HL-60 (cell line): Measurements from ENCODE around the gene RALA.

Experiments
- GABPA ChIP-seq: IDR thresholded peaks from 2 replicates; pipeline ENCODE4 v1.6.1; 2012; ENCODE audit warnings: low read depth
- POLR2AphosphoS5 ChIP-seq: IDR thresholded peaks from 2 replicates; pipeline ENCODE4 v1.6.1; 2012; ENCODE audit warnings: low read depth
- SPI1 ChIP-seq: IDR thresholded peaks from 2 replicates; pipeline ENCODE4 v1.6.1; 2012; ENCODE audit warnings: low read depth, mild to moderate bottlenecking, borderline replicate concordance
- TF ChIP-seq, protein P1 (sequence below): IDR thresholded peaks from 2 replicates; pipeline ENCODE4 v1.6.1; 2012; ENCODE audit warnings: low read depth; ENCODE audit not compliant: insufficient replicate concordance
- TF ChIP-seq, protein P2 (sequence below): IDR thresholded peaks from one replicate; pipeline ENCODE4 v1.5.1; 2011; ENCODE audit warnings: low read length, control low read depth, inconsistent platforms; ENCODE audit not compliant: insufficient read depth

DNA sequence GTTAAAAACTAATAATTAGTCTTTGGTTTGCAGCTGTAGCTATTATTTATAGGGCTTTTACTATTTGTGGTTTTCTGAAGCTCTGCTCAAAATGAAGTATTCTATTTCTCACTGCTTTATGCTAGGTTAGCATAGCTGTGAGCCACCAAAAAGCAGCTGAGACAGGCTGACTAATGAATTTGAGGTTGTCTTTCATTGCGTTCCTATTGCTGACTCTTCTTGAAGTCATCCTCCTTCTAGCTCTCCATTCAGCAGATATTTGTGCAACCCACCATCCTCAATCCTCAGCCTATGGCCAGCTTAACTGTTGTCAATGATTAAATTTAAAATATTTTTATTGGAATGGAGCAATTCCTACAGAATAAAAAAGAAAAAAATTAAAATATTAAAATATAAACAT lies 2.1 kb upstream of the RALA start:
- TF ChIP-seq, protein P1, sequence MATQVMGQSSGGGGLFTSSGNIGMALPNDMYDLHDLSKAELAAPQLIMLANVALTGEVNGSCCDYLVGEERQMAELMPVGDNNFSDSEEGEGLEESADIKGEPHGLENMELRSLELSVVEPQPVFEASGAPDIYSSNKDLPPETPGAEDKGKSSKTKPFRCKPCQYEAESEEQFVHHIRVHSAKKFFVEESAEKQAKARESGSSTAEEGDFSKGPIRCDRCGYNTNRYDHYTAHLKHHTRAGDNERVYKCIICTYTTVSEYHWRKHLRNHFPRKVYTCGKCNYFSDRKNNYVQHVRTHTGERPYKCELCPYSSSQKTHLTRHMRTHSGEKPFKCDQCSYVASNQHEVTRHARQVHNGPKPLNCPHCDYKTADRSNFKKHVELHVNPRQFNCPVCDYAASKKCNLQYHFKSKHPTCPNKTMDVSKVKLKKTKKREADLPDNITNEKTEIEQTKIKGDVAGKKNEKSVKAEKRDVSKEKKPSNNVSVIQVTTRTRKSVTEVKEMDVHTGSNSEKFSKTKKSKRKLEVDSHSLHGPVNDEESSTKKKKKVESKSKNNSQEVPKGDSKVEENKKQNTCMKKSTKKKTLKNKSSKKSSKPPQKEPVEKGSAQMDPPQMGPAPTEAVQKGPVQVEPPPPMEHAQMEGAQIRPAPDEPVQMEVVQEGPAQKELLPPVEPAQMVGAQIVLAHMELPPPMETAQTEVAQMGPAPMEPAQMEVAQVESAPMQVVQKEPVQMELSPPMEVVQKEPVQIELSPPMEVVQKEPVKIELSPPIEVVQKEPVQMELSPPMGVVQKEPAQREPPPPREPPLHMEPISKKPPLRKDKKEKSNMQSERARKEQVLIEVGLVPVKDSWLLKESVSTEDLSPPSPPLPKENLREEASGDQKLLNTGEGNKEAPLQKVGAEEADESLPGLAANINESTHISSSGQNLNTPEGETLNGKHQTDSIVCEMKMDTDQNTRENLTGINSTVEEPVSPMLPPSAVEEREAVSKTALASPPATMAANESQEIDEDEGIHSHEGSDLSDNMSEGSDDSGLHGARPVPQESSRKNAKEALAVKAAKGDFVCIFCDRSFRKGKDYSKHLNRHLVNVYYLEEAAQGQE: no peak
- no peak for TF ChIP-seq POLR2AphosphoS5
- TF ChIP-seq, protein P2, sequence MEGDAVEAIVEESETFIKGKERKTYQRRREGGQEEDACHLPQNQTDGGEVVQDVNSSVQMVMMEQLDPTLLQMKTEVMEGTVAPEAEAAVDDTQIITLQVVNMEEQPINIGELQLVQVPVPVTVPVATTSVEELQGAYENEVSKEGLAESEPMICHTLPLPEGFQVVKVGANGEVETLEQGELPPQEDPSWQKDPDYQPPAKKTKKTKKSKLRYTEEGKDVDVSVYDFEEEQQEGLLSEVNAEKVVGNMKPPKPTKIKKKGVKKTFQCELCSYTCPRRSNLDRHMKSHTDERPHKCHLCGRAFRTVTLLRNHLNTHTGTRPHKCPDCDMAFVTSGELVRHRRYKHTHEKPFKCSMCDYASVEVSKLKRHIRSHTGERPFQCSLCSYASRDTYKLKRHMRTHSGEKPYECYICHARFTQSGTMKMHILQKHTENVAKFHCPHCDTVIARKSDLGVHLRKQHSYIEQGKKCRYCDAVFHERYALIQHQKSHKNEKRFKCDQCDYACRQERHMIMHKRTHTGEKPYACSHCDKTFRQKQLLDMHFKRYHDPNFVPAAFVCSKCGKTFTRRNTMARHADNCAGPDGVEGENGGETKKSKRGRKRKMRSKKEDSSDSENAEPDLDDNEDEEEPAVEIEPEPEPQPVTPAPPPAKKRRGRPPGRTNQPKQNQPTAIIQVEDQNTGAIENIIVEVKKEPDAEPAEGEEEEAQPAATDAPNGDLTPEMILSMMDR: no peak
- no peak for TF ChIP-seq SPI1
- TF ChIP-seq GABPA: no peak
